Neural progenitor cell (in vitro differentiated cells): ENCODE results near the gene PDIA3. TPM values are rescaled to one million over a fixed set of nuclear protein-coding genes. Genes with fewer than 3 reads are reported as not detected.
A peak's percentile ranks its signal among the peaks of the same experiment; 100 is the strongest.
"Not testable (repeated sequence)": the region's sequence is repeated elsewhere in the genome, so short reads cannot be mapped to it uniquely, and the experiment has no call there.

Experiments used
- DNase-seq: peaks from one replicate; pipeline ENCODE4 v3.0.0-alpha.2; 2016; ENCODE audit warnings: low spot score
- H2AFZ ChIP-seq: fragments of 200-600 bp; sonication (generic); replicated peaks from 2 replicates; pipeline ENCODE4 v1.6.1; 2016; ENCODE audit warnings: antibody characterized with exemption
- H3F3A ChIP-seq: fragments of 200-600 bp; sonication (generic); 2 replicates; pipeline ENCODE4 v1.6.1; 2016; ENCODE audit warnings: antibody characterized with exemption, low read depth
- H3K27ac ChIP-seq: fragments of 200-600 bp; sonication (generic); 2 replicates; pipeline ENCODE4 v1.5.1; 2016; ENCODE audit warnings: mild to moderate bottlenecking
- H3K27me3 ChIP-seq: fragments of 200-600 bp; sonication (generic); 2 replicates; pipeline ENCODE4 v1.6.1; 2016; ENCODE audit warnings: mild to moderate bottlenecking, moderate library complexity
- H3K36me3 ChIP-seq: fragments of 200-600 bp; sonication (generic); 2 replicates; pipeline ENCODE4 v1.5.1; 2016
- H3K4me1 ChIP-seq: fragments of 200-600 bp; sonication (generic); 2 replicates; pipeline ENCODE4 v1.6.1; 2016; ENCODE audit warnings: mixed run types
- H3K4me2 ChIP-seq: fragments of 200-600 bp; sonication (generic); 2 replicates; pipeline ENCODE4 v1.6.1; 2016
- H3K4me3 ChIP-seq: fragments of 200-600 bp; sonication (generic); 2 replicates; pipeline ENCODE4 v1.5.1; 2016
- H3K79me2 ChIP-seq: fragments of 200-600 bp; sonication (generic); 2 replicates; pipeline ENCODE4 v1.6.1; 2016; ENCODE audit warnings: low read depth
- H3K9ac ChIP-seq: fragments of 200-600 bp; sonication (generic); 2 replicates; pipeline ENCODE4 v1.6.1; 2016
- H3K9me3 ChIP-seq: fragments of 200-600 bp; sonication (generic); 2 replicates; pipeline ENCODE4 v1.5.1; 2016; ENCODE audit warnings: low read depth
- H4K20me1 ChIP-seq: fragments of 200-600 bp; sonication (generic); 2 replicates; pipeline ENCODE4 v1.6.1; 2016; ENCODE audit warnings: low read depth
- H3K27ac Mint-ChIP-seq: 3 replicates; pipeline ENCODE4 v1.8.0; 2021; ENCODE audit warnings: mixed read lengths
- H3K27me3 Mint-ChIP-seq: 2 replicates; pipeline ENCODE4 v1.8.0; 2022; ENCODE audit warnings: low read depth, mild to moderate bottlenecking, inconsistent platforms, moderate library complexity, mixed read lengths; ENCODE audit not compliant: insufficient read depth
- H3K36me3 Mint-ChIP-seq: 3 replicates; pipeline ENCODE4 v1.8.0; 2021; ENCODE audit warnings: mixed read lengths
- H3K4me1 Mint-ChIP-seq: 3 replicates; pipeline ENCODE4 v1.8.0; 2021; ENCODE audit warnings: mixed read lengths
- H3K4me3 Mint-ChIP-seq: 3 replicates; pipeline ENCODE4 v1.8.0; 2021; ENCODE audit warnings: mild to moderate bottlenecking, moderate library complexity, mixed read lengths
- H3K9me3 Mint-ChIP-seq: 3 replicates; pipeline ENCODE4 v1.8.0; 2020; ENCODE audit warnings: mixed read lengths
- CTCF ChIP-seq: fragments of 200-600 bp; sonication (generic); IDR thresholded peaks from 2 replicates; pipeline ENCODE4 v1.5.1; 2017; ENCODE audit warnings: antibody characterized with exemption, mild to moderate bottlenecking
- EZH2 ChIP-seq: fragments of 200-600 bp; sonication (generic); IDR thresholded peaks from 2 replicates; pipeline ENCODE4 v1.6.1; 2017; ENCODE audit warnings: antibody characterized with exemption, mild to moderate bottlenecking, moderate library complexity
- EZH2phosphoT487 ChIP-seq: fragments of 200-600 bp; sonication (generic); IDR thresholded peaks from 2 replicates; pipeline ENCODE4 v1.6.1; 2017; ENCODE audit warnings: antibody characterized with exemption
- total RNA-seq: library from RNA; depleted of rRNA; stranded (reverse); fragments of >200 nt; gene quantifications from 2 replicates; pipeline ENCODE4 v1.2.3, GENCODE V29; 2015; ENCODE audit warnings: low replicate concordance

Gene PDIA3
- total RNA-seq: 198 and 315 TPM in 2 replicates

- peaks cover 14% of the 10 kb centered on the region for H3K4me1 Mint-ChIP-seq
- not testable (repeated sequence) for H3K36me3 ChIP-seq, H3K27me3 ChIP-seq, H3K9me3 ChIP-seq, H3K9me3 Mint-ChIP-seq, H3F3A ChIP-seq, H3K27me3 Mint-ChIP-seq, H3K4me1 ChIP-seq, H3K36me3 Mint-ChIP-seq
- H3K4me3 Mint-ChIP-seq: peak within 1 kb of the TSS; percentile 99
- Histone ChIP-seq H3K27ac (peak within 1 kb of the TSS; percentile 95), H4K20me1 (peaks cover 41% of the 10 kb centered on the region), H3K4me3 (peak within 1 kb of the TSS; percentile 72), H3K9ac (peak within 1 kb of the TSS; percentile 87), H2AFZ (peak within 1 kb of the TSS; percentile 67), H3K79me2 (peaks cover 48% of the 10 kb centered on the region), H3K4me2 (peak within 1 kb of the TSS; percentile 89)
- DNase-seq: peak; percentile 97
- TF ChIP-seq CTCF: peak; percentile 35
- peak within 1 kb of the TSS; percentile 99 for H3K27ac Mint-ChIP-seq
Observed at GRCh38 chr15:43746245-43746902, at the start of gene PDIA3. Gene PDIA3 (plus strand): TSS chr15:43746438. CDS start chr15:43746540, 102 bp downstream.

GRCh38 chr15:43702174-43702573 lies 44.1 kb upstream of the PDIA3 start:
- no peaks in the 10 kb centered on the region for H3K79me2 ChIP-seq
- no peaks in the 10 kb centered on the region for H3K27me3 ChIP-seq
- no peaks in the 10 kb centered on the region for H3K36me3 ChIP-seq
- no peak overlapping the region for H3K4me3 ChIP-seq
- H2AFZ ChIP-seq: no peak overlapping the region
- Mint-ChIP-seq H3K4me3 (no peak overlapping the region), H3K4me1 (no peaks in the 10 kb centered on the region), H3K36me3 (no peaks in the 10 kb centered on the region), H3K27ac (no peak overlapping the region), H3K9me3 (no peaks in the 10 kb centered on the region), H3K27me3 (peaks cover 5% of the 10 kb centered on the region)
- H3K4me2 ChIP-seq: no peak overlapping the region
- H3K9me3 ChIP-seq: no peaks in the 10 kb centered on the region
- TF ChIP-seq EZH2phosphoT487 (no peak), CTCF (no peak), EZH2 (no peak)
- H3K27ac ChIP-seq: no peak overlapping the region
- H4K20me1 ChIP-seq: no peaks in the 10 kb centered on the region
- H3K9ac ChIP-seq: no peak overlapping the region
- no peaks in the 10 kb centered on the region for H3F3A ChIP-seq
- no peak for DNase-seq
- H3K4me1 ChIP-seq: no peaks in the 10 kb centered on the region

- Mint-ChIP-seq H3K36me3 (no peaks in the 10 kb centered on the region), H3K4me1 (no peaks in the 10 kb centered on the region), H3K27me3 (peaks cover 5% of the 10 kb centered on the region), H3K4me3 (no peak overlapping the region), H3K27ac (no peak overlapping the region), H3K9me3 (no peaks in the 10 kb centered on the region)
- Histone ChIP-seq H2AFZ (no peak overlapping the region), H3K4me2 (no peak overlapping the region), H3K27ac (no peak overlapping the region), H3K36me3 (no peaks in the 10 kb centered on the region), H3K9me3 (no peaks in the 10 kb centered on the region), H3K4me1 (no peaks in the 10 kb centered on the region), H3K9ac (no peak overlapping the region), H4K20me1 (no peaks in the 10 kb centered on the region), H3F3A (no peaks in the 10 kb centered on the region), H3K27me3 (no peaks in the 10 kb centered on the region), H3K4me3 (no peak overlapping the region), H3K79me2 (no peaks in the 10 kb centered on the region)
- DNase-seq: no peak
- no peak for TF ChIP-seq EZH2
- no peak for TF ChIP-seq EZH2phosphoT487
- TF ChIP-seq CTCF: no peak
Observed at GRCh38 chr15:43702701-43703424, 43.4 kb upstream of the PDIA3 start.

- H3K36me3 ChIP-seq, H2AFZ ChIP-seq, H3K9me3 Mint-ChIP-seq, H3K79me2 ChIP-seq, H3K27me3 Mint-ChIP-seq, H3K4me2 ChIP-seq, H3K27me3 ChIP-seq, H3K4me3 Mint-ChIP-seq, H3K4me1 Mint-ChIP-seq, H3K9ac ChIP-seq, DNase-seq, H3F3A ChIP-seq, H3K4me1 ChIP-seq, H3K9me3 ChIP-seq, H3K36me3 Mint-ChIP-seq, H3K27ac ChIP-seq, H3K27ac Mint-ChIP-seq, H3K4me3 ChIP-seq, H4K20me1 ChIP-seq: not testable (repeated sequence)
Observed at GRCh38 chr15:43710431-43711131, 35.7 kb upstream of the PDIA3 start.
